ENCODE measurements around the gene PRKD1.

PRKD1 gene

DNA sequence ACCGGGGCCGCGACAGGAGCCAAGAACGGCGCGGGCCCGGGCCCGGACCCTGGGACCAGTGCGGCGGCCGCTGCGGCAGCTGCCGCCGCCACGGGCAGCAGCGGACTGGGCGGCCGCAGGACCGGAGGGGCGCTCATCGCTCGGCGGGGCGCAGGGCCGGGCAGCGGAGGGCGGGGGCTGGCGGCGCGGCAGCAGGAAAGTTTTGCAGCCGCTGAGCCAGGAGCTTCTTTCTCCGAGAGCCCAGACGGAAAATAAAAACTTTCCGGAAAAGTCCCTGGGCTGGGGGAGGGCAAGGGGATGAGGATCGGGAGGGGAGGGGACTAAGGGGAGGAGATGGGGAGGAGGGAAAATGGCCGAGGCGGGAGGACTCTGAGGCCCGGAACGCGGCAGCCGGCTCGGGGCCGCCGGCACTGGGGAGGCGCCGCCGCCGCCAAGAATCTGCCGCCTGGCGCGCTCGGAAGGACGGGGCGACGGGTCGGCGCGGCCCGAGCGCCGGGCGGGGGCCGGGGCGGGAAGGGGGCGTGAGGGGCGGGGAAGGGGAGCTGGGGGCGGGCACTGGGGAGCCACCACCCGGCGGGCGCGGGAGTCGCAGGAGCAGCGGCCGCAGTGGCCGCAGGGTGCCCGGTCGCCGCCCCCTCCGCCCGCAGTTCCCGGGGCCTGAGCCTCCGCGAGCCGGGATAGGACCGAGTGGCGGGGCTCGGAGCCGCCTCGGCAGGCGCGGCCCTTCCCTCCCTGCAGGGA is at the start of gene PRKD1:
TSS of gene PRKD1 (minus strand) at position 472 of the 741 bp plus-strand sequence.
- DNase-seq (ENCODE audit: low read depth): peak; percentile 79
- H3K4me3 ChIP-seq (replicated peaks; ENCODE audit: low read depth, low read length): peak within 1 kb of the TSS; percentile 78
- TF ChIP-seq, protein P1, sequence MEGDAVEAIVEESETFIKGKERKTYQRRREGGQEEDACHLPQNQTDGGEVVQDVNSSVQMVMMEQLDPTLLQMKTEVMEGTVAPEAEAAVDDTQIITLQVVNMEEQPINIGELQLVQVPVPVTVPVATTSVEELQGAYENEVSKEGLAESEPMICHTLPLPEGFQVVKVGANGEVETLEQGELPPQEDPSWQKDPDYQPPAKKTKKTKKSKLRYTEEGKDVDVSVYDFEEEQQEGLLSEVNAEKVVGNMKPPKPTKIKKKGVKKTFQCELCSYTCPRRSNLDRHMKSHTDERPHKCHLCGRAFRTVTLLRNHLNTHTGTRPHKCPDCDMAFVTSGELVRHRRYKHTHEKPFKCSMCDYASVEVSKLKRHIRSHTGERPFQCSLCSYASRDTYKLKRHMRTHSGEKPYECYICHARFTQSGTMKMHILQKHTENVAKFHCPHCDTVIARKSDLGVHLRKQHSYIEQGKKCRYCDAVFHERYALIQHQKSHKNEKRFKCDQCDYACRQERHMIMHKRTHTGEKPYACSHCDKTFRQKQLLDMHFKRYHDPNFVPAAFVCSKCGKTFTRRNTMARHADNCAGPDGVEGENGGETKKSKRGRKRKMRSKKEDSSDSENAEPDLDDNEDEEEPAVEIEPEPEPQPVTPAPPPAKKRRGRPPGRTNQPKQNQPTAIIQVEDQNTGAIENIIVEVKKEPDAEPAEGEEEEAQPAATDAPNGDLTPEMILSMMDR (IDR thresholded peaks at IDR 0.05; ENCODE audit: low read length, missing control alignments): no peak

DNA sequence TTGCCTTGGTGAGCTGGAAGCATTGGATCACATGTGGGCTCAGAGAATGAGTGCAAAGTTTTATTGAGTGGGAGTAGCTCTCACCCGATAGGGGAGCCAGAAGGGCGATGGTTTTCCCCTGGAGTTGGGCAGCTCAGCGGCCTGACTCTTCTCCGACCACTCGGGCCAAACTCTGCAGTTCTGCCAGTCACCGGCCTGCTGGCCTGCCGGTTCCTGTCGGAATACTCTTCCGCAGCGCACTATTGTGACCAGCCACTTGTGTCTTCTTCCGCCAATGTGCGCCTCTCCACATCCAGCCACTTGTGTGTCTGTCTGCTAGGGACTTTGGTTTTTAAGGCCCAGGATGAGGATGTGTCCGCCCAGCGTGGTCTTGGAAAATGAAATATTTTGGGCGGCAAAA is 43.5 kb upstream of the PRKD1 start:
- no peak for DNase-seq (ENCODE audit: low read depth)
- no peak overlapping the region for H3K4me3 ChIP-seq (replicated peaks; ENCODE audit: low read depth, low read length)
- TF ChIP-seq, protein P1 (IDR thresholded peaks at IDR 0.05; ENCODE audit: low read length, missing control alignments): no peak

DNA sequence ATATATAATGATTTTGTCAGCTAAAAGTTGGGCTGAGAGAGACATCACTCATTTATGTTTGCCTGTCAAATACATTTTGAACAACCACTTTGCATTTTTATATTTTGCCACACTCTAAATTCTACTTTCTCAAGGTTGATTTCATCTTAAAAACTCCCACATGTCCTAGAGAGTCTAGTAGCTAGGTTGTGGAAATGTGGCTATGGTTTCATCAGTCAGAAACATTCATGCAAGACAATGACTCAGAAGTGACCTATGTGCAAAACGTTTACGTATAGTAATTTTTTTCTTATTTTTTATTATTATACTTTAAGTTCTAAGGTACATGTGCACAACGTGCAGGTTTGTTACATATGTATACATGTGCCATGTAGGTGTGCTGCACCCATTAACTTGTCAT is 27.4 kb upstream of the PRKD1 start:
- TF ChIP-seq, protein P1 (IDR thresholded peaks at IDR 0.05; ENCODE audit: low read length, missing control alignments): no peak
- peak; percentile 10 for DNase-seq (ENCODE audit: low read depth)
- no peak overlapping the region for H3K4me3 ChIP-seq (replicated peaks; ENCODE audit: low read depth, low read length)

DNA sequence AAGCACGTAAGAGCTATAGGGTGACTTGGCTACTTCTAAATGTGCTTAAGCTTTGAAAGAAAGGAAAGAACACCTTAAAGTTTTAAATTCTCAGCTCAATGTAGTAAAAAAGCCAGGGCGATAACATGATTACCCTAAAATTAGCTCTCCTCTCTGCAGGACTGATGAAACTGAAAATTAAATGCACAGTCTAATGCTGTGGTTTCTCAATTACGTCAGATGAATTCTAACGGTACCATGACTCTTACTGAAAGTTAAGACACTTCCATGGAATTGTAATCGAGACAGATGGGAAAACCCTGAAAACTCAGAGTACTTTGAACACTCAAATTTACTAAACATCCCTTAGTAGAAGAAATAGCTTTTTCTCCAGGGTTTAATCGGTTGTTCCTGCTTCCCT is 25.9 kb upstream of the PRKD1 start:
- no peak overlapping the region for H3K4me3 ChIP-seq (replicated peaks; ENCODE audit: low read depth, low read length)
- no peak for DNase-seq (ENCODE audit: low read depth)
- TF ChIP-seq, protein P1 (IDR thresholded peaks at IDR 0.05; ENCODE audit: low read length, missing control alignments): no peak

DNA sequence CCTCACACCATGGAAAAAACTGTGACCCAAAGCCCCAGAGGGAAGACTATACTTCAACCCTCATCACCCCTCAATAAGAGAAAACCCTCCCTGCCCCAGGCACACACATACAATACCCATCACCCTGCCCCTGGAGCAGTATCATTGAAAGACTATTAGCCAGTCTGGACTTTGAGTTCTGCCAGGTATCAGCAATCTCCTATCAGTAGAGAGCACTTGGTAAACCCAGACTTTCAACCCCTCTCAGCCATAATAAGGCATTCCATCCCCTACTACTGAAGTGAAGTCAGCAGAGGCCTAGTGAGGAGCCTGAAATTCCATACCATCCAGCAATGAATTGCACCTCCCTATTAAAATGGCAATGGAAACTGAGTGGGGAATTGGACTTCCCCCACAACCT is 16.4 kb upstream of the PRKD1 start:
- no peak overlapping the region for H3K4me3 ChIP-seq (replicated peaks; ENCODE audit: low read depth, low read length)
- DNase-seq (ENCODE audit: low read depth): no peak
- TF ChIP-seq, protein P1 (IDR thresholded peaks at IDR 0.05; ENCODE audit: low read length, missing control alignments): no peak

DNA sequence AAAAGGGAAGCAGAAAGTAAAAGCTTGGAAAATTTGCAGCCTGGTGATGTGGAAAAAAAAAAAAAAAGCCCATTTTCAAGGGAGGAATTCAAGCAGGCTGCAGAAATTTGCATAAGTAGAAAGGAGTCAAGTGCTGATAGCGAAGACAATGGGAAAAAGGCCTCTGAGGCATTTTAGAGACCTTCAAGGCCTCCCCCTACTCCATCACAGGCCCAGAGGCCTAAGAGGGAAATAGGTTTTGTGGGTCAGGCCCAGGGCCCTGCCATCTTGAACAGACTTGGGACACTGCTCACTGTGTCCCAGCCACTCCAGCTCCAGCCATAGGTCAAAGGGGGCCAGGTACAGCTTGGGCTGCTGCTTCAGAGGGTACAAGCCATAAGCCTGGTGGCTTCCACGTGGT is 13.8 kb upstream of the PRKD1 start:
- no peak for DNase-seq (ENCODE audit: low read depth)
- TF ChIP-seq, protein P1 (IDR thresholded peaks at IDR 0.05; ENCODE audit: low read length, missing control alignments): no peak
- H3K4me3 ChIP-seq (replicated peaks; ENCODE audit: low read depth, low read length): no peak overlapping the region

DNA sequence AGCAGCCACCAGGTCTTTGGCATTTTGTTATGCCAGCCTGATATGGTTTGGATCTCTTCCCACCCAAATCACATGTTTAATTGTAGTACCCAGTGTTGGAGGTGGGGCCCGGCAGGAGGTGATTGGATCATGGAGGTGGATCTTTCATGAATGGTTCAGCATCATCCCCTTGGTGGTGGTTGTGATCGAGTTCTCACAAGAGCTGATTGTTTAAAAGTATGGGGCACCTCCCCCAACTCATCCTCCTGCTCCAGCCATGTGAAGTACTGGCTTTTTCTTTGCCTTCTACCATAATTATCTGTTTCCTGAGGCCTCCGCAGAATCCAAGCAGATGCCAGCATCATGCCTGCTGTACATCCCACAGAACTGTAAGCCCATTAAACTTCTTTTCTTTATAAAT is 12.8 kb upstream of the PRKD1 start:
- H3K4me3 ChIP-seq (replicated peaks; ENCODE audit: low read depth, low read length): no peak overlapping the region
- TF ChIP-seq, protein P1 (IDR thresholded peaks at IDR 0.05; ENCODE audit: low read length, missing control alignments): no peak
- DNase-seq (ENCODE audit: low read depth): no peak

Data from fibroblast of pulmonary artery (primary cell).